GM23248 (cell line): ENCODE results near the gene FAM53A. TPM values are rescaled to one million over a fixed set of nuclear protein-coding genes. Genes with fewer than 3 reads are reported as not detected.

Experiments
- DNase-seq: peaks from one replicate; pipeline ENCODE4 v3.0.0-alpha.2; 2015
- H2AFZ ChIP-seq: fragments of 200-600 bp; sonication (generic); 2 replicates; pipeline ENCODE4 v1.6.1; 2016; ENCODE audit warnings: antibody characterized with exemption
- H3F3A ChIP-seq: fragments of 200-600 bp; sonication (generic); 2 replicates; pipeline ENCODE4 v1.6.1; 2016; ENCODE audit warnings: mild to moderate bottlenecking, antibody characterized with exemption, mixed run types; ENCODE audit not compliant: insufficient read depth
- H3K27ac ChIP-seq: fragments of 200-600 bp; sonication (generic); 2 replicates; pipeline ENCODE4 v1.5.1; 2016; ENCODE audit warnings: mild to moderate bottlenecking
- H3K27me3 ChIP-seq: fragments of 200-600 bp; sonication (generic); replicated peaks from 2 replicates; pipeline ENCODE4 v1.6.1; 2016; ENCODE audit warnings: mild to moderate bottlenecking; ENCODE audit not compliant: insufficient read depth
- H3K36me3 ChIP-seq: fragments of 200-600 bp; sonication (generic); 2 replicates; pipeline ENCODE4 v1.6.1; 2016; ENCODE audit warnings: low read depth, mild to moderate bottlenecking
- H3K4me1 ChIP-seq: fragments of 200-600 bp; sonication (generic); 2 replicates; pipeline ENCODE4 v1.6.1; 2016; ENCODE audit warnings: mild to moderate bottlenecking; ENCODE audit not compliant: insufficient read depth
- H3K4me2 ChIP-seq: fragments of 200-600 bp; sonication (generic); one replicate; pipeline ENCODE4 v1.6.1; 2016; ENCODE audit warnings: mild to moderate bottlenecking; ENCODE audit not compliant: unreplicated experiment
- H3K4me3 ChIP-seq: fragments of 200-600 bp; sonication (generic); 2 replicates; pipeline ENCODE4 v1.5.1; 2016; ENCODE audit warnings: mild to moderate bottlenecking
- H3K79me2 ChIP-seq: fragments of 200-600 bp; sonication (generic); 2 replicates; pipeline ENCODE4 v1.6.1; 2016; ENCODE audit warnings: mild to moderate bottlenecking; ENCODE audit not compliant: insufficient read depth
- H3K9ac ChIP-seq: fragments of 200-600 bp; sonication (generic); 2 replicates; pipeline ENCODE4 v1.6.1; 2016; ENCODE audit warnings: mild to moderate bottlenecking
- H3K9me2 ChIP-seq: fragments of 200-600 bp; sonication (generic); 2 replicates; pipeline ENCODE4 v1.6.1; 2016; ENCODE audit warnings: mixed run types, mild to moderate bottlenecking, moderate library complexity; ENCODE audit not compliant: insufficient read depth
- H3K9me3 ChIP-seq: fragments of 200-600 bp; sonication (generic); one replicate; pipeline ENCODE4 v1.6.1; 2017; ENCODE audit warnings: low read depth
- H4K20me1 ChIP-seq: fragments of 200-600 bp; sonication (generic); 2 replicates; pipeline ENCODE4 v1.6.0; 2016; ENCODE audit not compliant: insufficient read depth
- EZH2 ChIP-seq: fragments of 200-600 bp; sonication (generic); IDR thresholded peaks from 2 replicates; pipeline ENCODE4 v1.6.1; 2018; ENCODE audit warnings: antibody characterized with exemption, mild to moderate bottlenecking; ENCODE audit not compliant: insufficient read depth, poor library complexity, severe bottlenecking
- EZH2phosphoT487 ChIP-seq: fragments of 200-600 bp; sonication (generic); IDR thresholded peaks from 2 replicates; pipeline ENCODE4 v1.6.1; 2018; ENCODE audit warnings: antibody characterized with exemption, moderate library complexity, mild to moderate bottlenecking, low read depth; ENCODE audit not compliant: insufficient read depth
- WGBS, 2 experiments: methylation state at CpG; one replicate each; pipeline ENCODE4 v1.1.6; 2015 to 2017; ENCODE audit warnings: low lambda C conversion rate in 2 of 2, low coverage in 1 of 2; ENCODE audit errors: missing lambda C conversion rate in 2 of 2; 5-methylcytosine and 5-hydroxymethylcytosine counted together
- in situ Hi-C: fragments of 300-500 bp; cut with MboI; formaldehyde crosslinking; loops from 2 replicates; pipeline ENCODE4 v1.15.0; 2020
- polyA plus RNA-seq: library from polyadenylated mRNA; unstranded; fragments of >200 nt; fragmentation: Nextera tagmentation; extraction: Ambion mirVana; gene quantifications from 2 replicates; pipeline ENCODE4 v1.2.1, GENCODE V29; 2016
- total RNA-seq: library from RNA; depleted of rRNA; stranded (reverse); fragments of >200 nt; shearing (Covaris generic); gene quantifications from 2 replicates; pipeline ENCODE4 v1.2.3, GENCODE V29; 2014

The FAM53A gene
- total and polyA plus RNA-seq, 2 experiments from 2014 or later, result 2.8 to 3.8 TPM

DNA sequence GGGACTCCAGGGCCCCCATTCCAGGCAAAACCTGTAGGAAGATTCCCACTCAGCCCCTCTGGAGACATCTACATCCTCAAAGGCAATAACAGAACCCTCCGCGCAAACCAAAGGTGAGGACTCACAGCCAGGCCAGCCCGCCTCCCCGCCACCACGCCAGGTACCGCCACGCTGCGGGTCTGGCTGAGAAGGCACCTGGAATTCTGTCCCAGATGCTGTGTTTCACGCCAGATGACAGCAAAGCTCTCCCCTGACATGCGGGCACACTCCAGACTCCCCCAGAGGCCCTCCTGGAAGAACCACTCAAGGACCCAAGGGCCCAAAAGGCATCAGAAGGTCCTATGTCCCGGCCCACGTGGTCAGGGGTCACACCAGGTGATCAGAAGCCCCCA is 59.6 kb downstream of the FAM53A start:
- DNase-seq, result no peak
- no peak for TF ChIP-seq EZH2
- TF ChIP-seq EZH2phosphoT487, result no peak
- Histone ChIP-seq H3K79me2 (no peaks in the 10 kb centered on the region), H3K9me2 (no peaks in the 10 kb centered on the region), H3K27ac (no peak overlapping the region), H3K9me3 (no peaks in the 10 kb centered on the region), H3K4me1 (no peaks in the 10 kb centered on the region), H3K4me2 (no peak overlapping the region), H3K4me3 (no peak overlapping the region), H3K27me3 (no peaks in the 10 kb centered on the region), H2AFZ (no peak overlapping the region), H4K20me1 (no peaks in the 10 kb centered on the region), H3F3A (no peaks in the 10 kb centered on the region), H3K36me3 (no peaks in the 10 kb centered on the region), H3K9ac (no peak overlapping the region)
- in situ Hi-C loops, result loop anchor here (10.0 kb wide), 1 partner anchor 270 kb away; no protein-coding TSS in a partner anchor
- 91% methylated on average over 12 of the region's 12 CpGs for WGBS, 2 experiments

DNA sequence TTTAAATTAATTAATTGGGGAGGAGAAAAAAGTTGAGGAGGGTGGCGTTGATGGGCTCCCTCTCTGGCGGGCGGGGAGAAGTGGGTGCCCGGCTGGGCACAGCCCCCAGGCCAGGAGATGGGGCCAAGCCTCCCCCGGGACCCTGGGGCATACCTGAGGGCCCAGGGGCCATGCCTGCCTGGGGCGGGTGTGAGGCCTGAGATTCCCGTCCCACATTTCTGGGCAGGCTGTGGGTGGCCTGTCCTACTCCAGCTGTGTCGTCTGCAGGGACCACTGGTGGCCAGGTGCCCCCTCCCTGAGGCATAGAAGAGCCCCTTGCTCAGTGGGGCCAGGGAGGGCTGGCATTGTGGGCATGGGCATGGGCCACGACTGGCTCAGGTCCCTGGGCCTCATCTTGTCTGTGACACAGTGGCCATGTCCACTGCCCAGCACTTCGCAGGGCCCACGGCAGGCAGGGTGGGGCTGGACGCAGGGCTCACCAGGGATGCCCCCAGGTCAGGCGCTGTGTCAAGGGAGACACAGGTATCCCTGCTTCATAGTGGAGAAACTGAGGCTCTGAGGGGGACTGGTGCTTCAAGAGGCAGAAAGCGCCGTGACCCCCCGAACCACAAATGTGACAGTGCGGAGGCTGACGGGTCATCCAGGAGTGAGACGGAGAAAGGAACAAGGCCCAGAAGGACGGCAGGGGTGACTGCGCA is 60.1 kb downstream of the FAM53A start:
- Histone ChIP-seq H3K4me1 (no peaks in the 10 kb centered on the region), H3K27ac (no peak overlapping the region), H3K4me3 (no peak overlapping the region), H2AFZ (no peak overlapping the region), H3K79me2 (no peaks in the 10 kb centered on the region), H3K9me3 (no peaks in the 10 kb centered on the region), H3K9me2 (no peaks in the 10 kb centered on the region), H4K20me1 (no peaks in the 10 kb centered on the region), H3F3A (no peaks in the 10 kb centered on the region), H3K9ac (no peak overlapping the region), H3K36me3 (no peaks in the 10 kb centered on the region), H3K27me3 (no peaks in the 10 kb centered on the region), H3K4me2 (no peak overlapping the region)
- no peak for DNase-seq
- in situ Hi-C loops, result loop anchor here (10.0 kb wide), 1 partner anchor 269 kb away; no protein-coding TSS in a partner anchor
- TF ChIP-seq EZH2, result no peak
- TF ChIP-seq EZH2phosphoT487, result no peak
- 81 to 86% methylated on average over 18 to 21 of the region's 21 CpGs for WGBS, 2 experiments

DNA sequence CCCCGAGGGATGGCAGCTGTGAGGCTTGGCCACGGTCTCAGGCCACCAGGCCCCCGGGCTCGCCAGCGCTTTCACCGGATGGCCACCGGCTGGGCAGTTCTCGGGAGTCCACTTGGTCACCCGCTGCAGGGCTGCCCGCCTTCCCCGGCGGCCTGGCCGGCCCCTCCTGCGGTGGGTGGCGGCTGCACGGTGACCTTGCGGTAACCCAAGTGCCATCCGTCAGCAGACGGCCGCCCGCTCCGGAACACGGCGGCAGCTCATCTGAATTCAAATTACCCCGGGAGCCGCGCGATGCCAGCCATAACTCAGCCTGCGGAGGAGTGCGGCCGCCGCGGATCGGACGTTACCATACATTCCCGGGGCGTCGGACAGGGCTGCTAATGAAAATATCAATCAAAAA is 60.7 kb downstream of the FAM53A start:
- H3K4me2 ChIP-seq, result no peak overlapping the region
- no peaks in the 10 kb centered on the region for H3K36me3 ChIP-seq
- no peak overlapping the region for H3K9ac ChIP-seq
- DNase-seq, result no peak
- H3K79me2 ChIP-seq, result no peaks in the 10 kb centered on the region
- H3K4me1 ChIP-seq, result no peaks in the 10 kb centered on the region
- H3K27me3 ChIP-seq, result no peaks in the 10 kb centered on the region
- no peaks in the 10 kb centered on the region for H3F3A ChIP-seq
- no peaks in the 10 kb centered on the region for H4K20me1 ChIP-seq
- in situ Hi-C loops, result loop anchor here (10.0 kb wide), 1 partner anchor 269 kb away; no protein-coding TSS in a partner anchor
- H2AFZ ChIP-seq, result no peak overlapping the region
- no peaks in the 10 kb centered on the region for H3K9me2 ChIP-seq
- 90 to 93% methylated on average over 35 to 38 of the region's 38 CpGs for WGBS, 2 experiments
- no peak for TF ChIP-seq EZH2phosphoT487
- TF ChIP-seq EZH2, result no peak
- no peak overlapping the region for H3K4me3 ChIP-seq
- H3K9me3 ChIP-seq, result no peaks in the 10 kb centered on the region
- H3K27ac ChIP-seq, result no peak overlapping the region

DNA sequence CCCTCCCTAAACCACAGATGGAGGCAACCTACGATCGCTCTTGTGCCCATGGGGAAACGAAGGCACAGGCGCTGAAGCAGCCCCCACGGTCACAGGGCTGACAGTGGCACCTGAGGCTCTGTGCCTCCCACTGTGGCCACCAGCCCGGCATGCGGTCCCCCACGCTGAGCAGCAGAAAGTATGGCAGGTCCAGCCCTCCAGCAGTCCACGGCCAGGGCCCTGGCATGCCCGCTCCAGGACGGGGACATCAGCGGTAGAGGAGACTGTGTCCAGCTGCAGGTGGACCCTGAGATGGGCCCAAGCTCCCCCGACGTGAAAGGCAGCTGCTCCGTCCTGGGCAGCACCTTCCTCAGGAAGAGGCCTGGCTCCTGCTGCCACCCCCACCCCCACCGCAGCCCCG is 61.2 kb downstream of the FAM53A start:
- H3K4me2 ChIP-seq, result no peak overlapping the region
- H3K27ac ChIP-seq, result no peak overlapping the region
- in situ Hi-C loops, result loop anchor here (10.0 kb wide), 1 partner anchor 268 kb away; no protein-coding TSS in a partner anchor
- DNase-seq, result no peak
- H3K79me2 ChIP-seq, result no peaks in the 10 kb centered on the region
- H3K4me1 ChIP-seq, result no peaks in the 10 kb centered on the region
- H3K9me3 ChIP-seq, result no peaks in the 10 kb centered on the region
- H3K27me3 ChIP-seq, result no peaks in the 10 kb centered on the region
- H3K9ac ChIP-seq, result no peak overlapping the region
- H3K9me2 ChIP-seq, result no peaks in the 10 kb centered on the region
- 79 to 81% methylated on average over 8 to 17 of the region's 17 CpGs for WGBS, 2 experiments
- TF ChIP-seq EZH2 (no peak), EZH2phosphoT487 (no peak)
- no peaks in the 10 kb centered on the region for H3F3A ChIP-seq
- no peak overlapping the region for H3K4me3 ChIP-seq
- H3K36me3 ChIP-seq, result no peaks in the 10 kb centered on the region
- no peak overlapping the region for H2AFZ ChIP-seq
- H4K20me1 ChIP-seq, result no peaks in the 10 kb centered on the region
